ENCODE results near the gene ERN1.

The ERN1 gene

DNA sequence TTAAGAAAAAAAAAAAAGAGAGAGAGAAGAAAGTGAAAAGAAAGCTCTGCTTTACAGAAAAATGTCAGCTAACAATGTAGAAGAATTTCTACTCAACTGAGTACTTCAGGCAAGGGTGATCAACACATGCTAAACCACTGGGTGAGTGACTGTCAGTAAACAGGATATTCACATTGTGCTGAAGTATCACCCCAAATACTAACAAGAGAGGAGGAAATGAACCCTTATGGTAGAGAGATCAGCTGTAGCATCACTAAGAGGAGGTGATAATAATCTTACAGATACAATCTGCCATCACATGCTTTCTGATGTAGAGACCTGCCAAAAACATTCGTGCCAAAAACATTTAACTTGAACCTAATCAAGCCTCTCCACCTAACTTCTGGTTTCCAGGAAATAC, 78.8 kb downstream of the ERN1 start:
- no peak for DNase-seq
- Histone ChIP-seq H3K4me1 (no peaks in the 10 kb centered on the region), H3K27me3 (no peaks in the 10 kb centered on the region), H3K36me3 (peaks cover 90 to 97% (median 92%) of the 10 kb centered on the region in 3 donors), H3K27ac (no peak overlapping the region), H3K9me3 (no peaks in the 10 kb centered on the region), H3K4me3 (no peak overlapping the region)
- TF ChIP-seq, protein P1, sequence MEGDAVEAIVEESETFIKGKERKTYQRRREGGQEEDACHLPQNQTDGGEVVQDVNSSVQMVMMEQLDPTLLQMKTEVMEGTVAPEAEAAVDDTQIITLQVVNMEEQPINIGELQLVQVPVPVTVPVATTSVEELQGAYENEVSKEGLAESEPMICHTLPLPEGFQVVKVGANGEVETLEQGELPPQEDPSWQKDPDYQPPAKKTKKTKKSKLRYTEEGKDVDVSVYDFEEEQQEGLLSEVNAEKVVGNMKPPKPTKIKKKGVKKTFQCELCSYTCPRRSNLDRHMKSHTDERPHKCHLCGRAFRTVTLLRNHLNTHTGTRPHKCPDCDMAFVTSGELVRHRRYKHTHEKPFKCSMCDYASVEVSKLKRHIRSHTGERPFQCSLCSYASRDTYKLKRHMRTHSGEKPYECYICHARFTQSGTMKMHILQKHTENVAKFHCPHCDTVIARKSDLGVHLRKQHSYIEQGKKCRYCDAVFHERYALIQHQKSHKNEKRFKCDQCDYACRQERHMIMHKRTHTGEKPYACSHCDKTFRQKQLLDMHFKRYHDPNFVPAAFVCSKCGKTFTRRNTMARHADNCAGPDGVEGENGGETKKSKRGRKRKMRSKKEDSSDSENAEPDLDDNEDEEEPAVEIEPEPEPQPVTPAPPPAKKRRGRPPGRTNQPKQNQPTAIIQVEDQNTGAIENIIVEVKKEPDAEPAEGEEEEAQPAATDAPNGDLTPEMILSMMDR (IDR thresholded peaks at IDR 0.05), result no peak
- intact Hi-C loops (cut with DNase I; ENCODE audit: low total_unique reads), result loop anchor here (10.0 kb wide), 1 partner anchor 244 kb away; no protein-coding TSS in a partner anchor

DNA sequence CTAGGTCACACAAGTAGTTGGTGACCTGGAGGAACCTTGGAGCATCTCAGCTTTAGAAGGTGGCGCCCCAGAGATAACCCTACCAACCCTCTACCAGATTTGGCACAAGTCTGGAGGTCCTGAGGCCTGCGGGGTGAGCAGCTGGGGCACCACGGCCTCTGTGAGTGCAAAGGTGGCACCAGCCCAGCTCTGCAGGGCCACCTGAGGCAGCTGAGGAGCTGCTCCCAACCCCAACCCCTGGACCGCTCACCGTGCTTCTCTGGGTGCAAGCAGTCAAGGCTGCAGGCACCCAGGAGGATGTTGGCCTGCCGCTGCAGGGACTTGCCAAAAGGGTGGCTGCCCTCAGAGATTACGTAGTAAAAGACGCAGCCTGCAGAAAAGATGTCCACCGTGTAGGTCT, 81.1 kb downstream of the ERN1 start:
- Histone ChIP-seq H3K27me3 (no peaks in the 10 kb centered on the region), H3K9me3 (no peaks in the 10 kb centered on the region), H3K4me1 (no peaks in the 10 kb centered on the region), H3K27ac (no peak overlapping the region), H3K36me3 (peaks cover 90 to 97% (median 93%) of the 10 kb centered on the region in 3 donors), H3K4me3 (no peak overlapping the region)
- intact Hi-C loops (cut with DNase I; ENCODE audit: low total_unique reads), result no loop called here
- TF ChIP-seq, protein P1 (IDR thresholded peaks at IDR 0.05), result no peak
- no peak for DNase-seq

DNA sequence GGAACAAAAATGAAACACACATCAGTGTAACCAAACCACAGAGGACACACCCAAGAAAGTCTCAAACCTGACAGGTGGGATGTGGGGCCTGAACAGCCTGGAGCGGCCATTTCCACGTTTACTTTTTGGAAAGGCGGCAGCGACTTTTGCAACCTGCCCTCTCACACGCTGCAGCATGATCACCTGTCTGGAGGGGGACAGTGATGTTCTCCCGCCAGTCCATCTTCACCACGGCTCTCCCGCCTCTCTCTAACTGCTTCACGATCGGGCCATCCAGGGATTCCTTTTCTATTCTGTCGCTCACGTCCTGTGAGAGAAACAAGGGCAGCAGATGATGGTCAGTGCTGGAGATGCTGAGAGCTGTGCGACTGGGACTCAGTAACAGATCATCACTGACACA, 84.8 kb downstream of the ERN1 start:
- no peaks in the 10 kb centered on the region for H3K27me3 ChIP-seq
- TF ChIP-seq, protein P1 (IDR thresholded peaks at IDR 0.05), result no peak
- intact Hi-C loops (cut with DNase I; ENCODE audit: low total_unique reads), result no loop called here
- peaks cover 0 to 2% (median 0%) of the 10 kb centered on the region in 4 donors for H3K4me1 ChIP-seq
- peaks cover 64 to 92% (median 70%) of the 10 kb centered on the region in 3 donors for H3K36me3 ChIP-seq
- DNase-seq, result no peak
- no peak overlapping the region for H3K4me3 ChIP-seq
- H3K27ac ChIP-seq, result no peak overlapping the region
- no peaks in the 10 kb centered on the region for H3K9me3 ChIP-seq

GRCh38 chr17:64042700-64043485, 87.1 kb downstream of the ERN1 start:
- intact Hi-C loops (cut with DNase I; ENCODE audit: low total_unique reads), result no loop called here
- H3K4me1 ChIP-seq, result peaks cover 0 to 2% (median 0%) of the 10 kb centered on the region in 4 donors
- TF ChIP-seq, protein P1 (IDR thresholded peaks at IDR 0.05), result no peak
- no peak overlapping the region for H3K27ac ChIP-seq
- peaks cover 41 to 81% (median 50%) of the 10 kb centered on the region in 3 donors for H3K36me3 ChIP-seq
- no peak overlapping the region for H3K4me3 ChIP-seq
- no peak for DNase-seq
- no peaks in the 10 kb centered on the region for H3K27me3 ChIP-seq
- H3K9me3 ChIP-seq, result no peaks in the 10 kb centered on the region

- H3K4me3 ChIP-seq, result no peak overlapping the region
- peaks cover 0 to 2% (median 0%) of the 10 kb centered on the region in 4 donors for H3K4me1 ChIP-seq
- no peak overlapping the region for H3K27ac ChIP-seq
- no peaks in the 10 kb centered on the region for H3K9me3 ChIP-seq
- TF ChIP-seq, protein P1 (IDR thresholded peaks at IDR 0.05), result no peak
- DNase-seq, result no peak
- H3K36me3 ChIP-seq, result peaks cover 33 to 74% (median 40%) of the 10 kb centered on the region in 3 donors
- no peaks in the 10 kb centered on the region for H3K27me3 ChIP-seq
- intact Hi-C loops (cut with DNase I; ENCODE audit: low total_unique reads), result no loop called here
These were observed 88.0 kb downstream of the ERN1 start for GRCh38 chr17:64041912-64042311.

Data from tibial artery (tissue), 4 donors.